ENCODE results near the gene TRABD2A. TPM values are rescaled to one million over a fixed set of nuclear protein-coding genes. Genes with fewer than 3 reads are reported as not detected.
"Not testable (repeated sequence)": the region's sequence is repeated elsewhere in the genome, so short reads cannot be mapped to it uniquely, and the experiment has no call there.

TRABD2A gene
- total RNA-seq, 6 experiments from 2014 or later = 0.20 to 2.4 (median 0.43) TPM; not detected in 1

GRCh38 chr2:84924173-84925106 lies 43.6 kb upstream of the TRABD2A start:
- peaks cover 0 to 12% (median 2%) of the 10 kb centered on the region in 4 donors for H3K4me1 ChIP-seq
- H3K4me3 ChIP-seq = no peak overlapping the region
- intact Hi-C loops (cut with DNase I) = no loop called here
- WGBS (ENCODE audit: insufficient coverage, low coverage, low lambda C conversion rate, missing lambda C conversion rate) = 48% methylated on average over 9 of the region's 9 CpGs
- H3K27ac ChIP-seq = no peak overlapping the region
- no peaks in the 10 kb centered on the region for H3K36me3 ChIP-seq
- no peaks in the 10 kb centered on the region for H3K9me3 ChIP-seq
- H3K27me3 ChIP-seq = no peaks in the 10 kb centered on the region
- no peak for DNase-seq
- ATAC-seq = peak in 1 of 4 donors; percentile 8
- TF ChIP-seq, protein P1, sequence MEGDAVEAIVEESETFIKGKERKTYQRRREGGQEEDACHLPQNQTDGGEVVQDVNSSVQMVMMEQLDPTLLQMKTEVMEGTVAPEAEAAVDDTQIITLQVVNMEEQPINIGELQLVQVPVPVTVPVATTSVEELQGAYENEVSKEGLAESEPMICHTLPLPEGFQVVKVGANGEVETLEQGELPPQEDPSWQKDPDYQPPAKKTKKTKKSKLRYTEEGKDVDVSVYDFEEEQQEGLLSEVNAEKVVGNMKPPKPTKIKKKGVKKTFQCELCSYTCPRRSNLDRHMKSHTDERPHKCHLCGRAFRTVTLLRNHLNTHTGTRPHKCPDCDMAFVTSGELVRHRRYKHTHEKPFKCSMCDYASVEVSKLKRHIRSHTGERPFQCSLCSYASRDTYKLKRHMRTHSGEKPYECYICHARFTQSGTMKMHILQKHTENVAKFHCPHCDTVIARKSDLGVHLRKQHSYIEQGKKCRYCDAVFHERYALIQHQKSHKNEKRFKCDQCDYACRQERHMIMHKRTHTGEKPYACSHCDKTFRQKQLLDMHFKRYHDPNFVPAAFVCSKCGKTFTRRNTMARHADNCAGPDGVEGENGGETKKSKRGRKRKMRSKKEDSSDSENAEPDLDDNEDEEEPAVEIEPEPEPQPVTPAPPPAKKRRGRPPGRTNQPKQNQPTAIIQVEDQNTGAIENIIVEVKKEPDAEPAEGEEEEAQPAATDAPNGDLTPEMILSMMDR (IDR thresholded peaks at IDR 0.05) = no peak
- no peak for TF ChIP-seq POLR2A (IDR thresholded peaks at IDR 0.05)

- DNase-seq (no peak), ATAC-seq (no peak)
- Histone ChIP-seq H3K27ac (no peak overlapping the region), H3K4me3 (no peak overlapping the region), H3K4me1 (peaks cover 0 to 12% (median 2%) of the 10 kb centered on the region in 4 donors), H3K9me3 (no peaks in the 10 kb centered on the region), H3K36me3 (no peaks in the 10 kb centered on the region), H3K27me3 (no peaks in the 10 kb centered on the region)
- intact Hi-C loops (cut with DNase I) = no loop called here
- no peak for TF ChIP-seq POLR2A (IDR thresholded peaks at IDR 0.05)
- TF ChIP-seq, protein P1 (IDR thresholded peaks at IDR 0.05) = no peak
Observed at GRCh38 chr2:84923009-84923408, 42.1 kb upstream of the TRABD2A start.

- DNase-seq (peak in 1 of 3 donors; percentile 37), ATAC-seq (peak; percentile 65 to 96 (median 79))
- Histone ChIP-seq H3K4me1 (no peaks in the 10 kb centered on the region), H3K9me3 (no peaks in the 10 kb centered on the region), H3K4me3 (no peak overlapping the region), H3K27me3 (no peaks in the 10 kb centered on the region), H3K36me3 (no peaks in the 10 kb centered on the region), H3K27ac (peak overlapping the region in 1 of 3 donors; percentile 58)
- intact Hi-C loops (cut with DNase I) = no loop called here
- TF ChIP-seq, protein P1 (IDR thresholded peaks at IDR 0.05) = no peak
- no peak for TF ChIP-seq POLR2A (IDR thresholded peaks at IDR 0.05)
- WGBS (ENCODE audit: insufficient coverage, low coverage, low lambda C conversion rate, missing lambda C conversion rate) = 28% methylated on average over 7 of the region's 7 CpGs
Observed at GRCh38 chr2:84919885-84920580, 39.1 kb upstream of the TRABD2A start.

GRCh38 chr2:84918430-84918829 lies 37.5 kb upstream of the TRABD2A start:
- Histone ChIP-seq H3K4me1 (no peaks in the 10 kb centered on the region), H3K27ac (no peak overlapping the region), H3K36me3 (no peaks in the 10 kb centered on the region), H3K4me3 (no peak overlapping the region), H3K9me3 (no peaks in the 10 kb centered on the region), H3K27me3 (no peaks in the 10 kb centered on the region)
- intact Hi-C loops (cut with DNase I) = no loop called here
- no peak for ATAC-seq
- 68% methylated on average over 2 of the region's 2 CpGs for WGBS (ENCODE audit: insufficient coverage, low coverage, low lambda C conversion rate, missing lambda C conversion rate)
- no peak for DNase-seq
- no peak for TF ChIP-seq POLR2A (IDR thresholded peaks at IDR 0.05)
- TF ChIP-seq, protein P1 (IDR thresholded peaks at IDR 0.05) = no peak

DNA sequence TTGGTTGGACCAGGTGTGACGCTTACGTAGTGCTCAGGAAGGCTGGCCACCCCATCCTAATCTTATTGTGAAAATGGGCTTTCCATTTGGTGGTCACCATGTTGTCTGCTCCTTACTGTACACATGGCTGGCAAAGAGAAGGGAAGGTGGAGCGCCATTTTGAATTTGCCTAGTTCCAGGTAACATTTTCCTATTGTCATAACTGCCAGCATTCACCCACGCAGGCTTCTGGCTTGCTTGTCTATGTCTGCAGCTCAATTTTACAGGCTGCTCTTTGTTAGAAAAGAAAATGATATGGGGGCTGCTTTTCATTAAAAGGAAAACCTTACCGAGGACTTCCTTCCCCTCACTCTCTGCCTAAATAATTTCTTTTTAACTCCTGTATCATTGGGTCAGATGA lies 36.9 kb upstream of the TRABD2A start:
- ATAC-seq; intact Hi-C loops (cut with DNase I); H3K36me3 ChIP-seq; H3K4me3 ChIP-seq; H3K27me3 ChIP-seq; H3K9me3 ChIP-seq; DNase-seq; H3K4me1 ChIP-seq; H3K27ac ChIP-seq: not testable (repeated sequence)
- 77% methylated on average over 3 of the region's 5 CpGs for WGBS (ENCODE audit: insufficient coverage, low coverage, low lambda C conversion rate, missing lambda C conversion rate)

DNA sequence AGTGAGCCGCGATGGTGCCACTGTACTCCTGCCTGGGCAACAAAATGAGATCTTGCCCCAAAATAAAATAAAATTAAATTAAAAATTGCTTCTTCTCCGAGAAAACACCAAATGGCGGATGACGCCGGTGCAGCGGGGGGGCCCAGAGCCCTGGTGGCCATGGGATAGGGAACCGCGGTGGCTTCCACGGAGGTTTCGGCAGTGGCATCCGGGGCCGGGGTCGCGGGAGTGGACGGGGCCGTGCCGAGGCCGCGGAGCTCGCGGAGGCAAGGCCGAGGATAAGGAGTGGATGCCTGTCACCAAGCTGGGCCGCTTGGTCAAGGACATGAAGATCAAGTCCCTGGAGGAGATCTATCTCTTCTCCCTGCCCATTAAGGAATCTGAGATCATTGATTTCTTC lies 34.8 kb upstream of the TRABD2A start:
- H3K36me3 ChIP-seq; ATAC-seq; H3K9me3 ChIP-seq; H3K4me3 ChIP-seq; H3K4me1 ChIP-seq; H3K27me3 ChIP-seq; intact Hi-C loops (cut with DNase I); DNase-seq; H3K27ac ChIP-seq: not testable (repeated sequence)
- 92% methylated on average over 2 of the region's 24 CpGs for WGBS (ENCODE audit: insufficient coverage, low coverage, low lambda C conversion rate, missing lambda C conversion rate)
